B cell (primary cell): ENCODE results near the gene SIT1. TPM values are rescaled to one million over a fixed set of nuclear protein-coding genes. Genes with fewer than 3 reads are reported as not detected.

Experiments
- ATAC-seq: fragments of 200-7000 bp; cut with Tn5 transposase; one replicate; pipeline ENCODE4 v1.10.0; 2021; ENCODE audit warnings: low read depth, mild to moderate bottlenecking, moderate number of reproducible peaks, moderate library complexity
- CTCF ChIA-PET: fragments of 350-600 bp; sonication (Branson Sonifier 250); formaldehyde crosslinking; loops from one replicate; lab custom pipeline; 2021; ENCODE audit warnings: antibody characterized with exemption, inconsistent platforms; lab: Charles Lee
- POLR2A ChIA-PET: fragments of 350-600 bp; sonication (Branson Sonifier 250); formaldehyde crosslinking; loops from one replicate; lab custom pipeline; 2021; ENCODE audit warnings: antibody characterized with exemption; lab: Charles Lee
- DNase-seq: peaks from one replicate; pipeline ENCODE4 v3.0.0; 2013
- H2AFZ ChIP-seq: 2 replicates; pipeline ENCODE4 v1.6.1; 2012; ENCODE audit warnings: mild to moderate bottlenecking, low read depth, low read length; ENCODE audit not compliant: insufficient read depth, poor library complexity, severe bottlenecking
- H3K27ac ChIP-seq, 2 donors: 1 replicate in 1 of 2; 2 replicates in 1 of 2; pipeline ENCODE4 v1.5.1; 2012 to 2013; ENCODE audit warnings: low read length in 2 of 2, mild to moderate bottlenecking in 2 of 2, moderate library complexity in 1 of 2
- H3K27me3 ChIP-seq, 4 experiments: fragments of 200-600 bp in 1 of 4; sonication (generic) in 1 of 4; replicated peaks in 1 of 4; 1 replicate in 2 of 4; 2 replicates in 2 of 4; pipeline versions ENCODE4 v1.6.1 to v1.7.0; 2013 to 2016; ENCODE audit warnings: low read length in 3 of 4, mild to moderate bottlenecking in 2 of 4, mixed read lengths in 1 of 4, moderate library complexity in 1 of 4; ENCODE audit not compliant: insufficient read depth in 4 of 4, control insufficient read depth in 3 of 4; ENCODE audit errors: control extremely low read depth in 1 of 4
- H3K36me3 ChIP-seq, 2 experiments: replicated peaks in 1 of 2; 1 replicate in 1 of 2; 2 replicates in 1 of 2; pipeline versions ENCODE4 v1.6.1 to v1.7.1; 2013; ENCODE audit warnings: low read length in 1 of 2; ENCODE audit not compliant: insufficient read depth in 2 of 2, control insufficient read depth in 1 of 2; ENCODE audit errors: control extremely low read depth in 1 of 2, extremely low read depth in 1 of 2
- H3K4me1 ChIP-seq, 2 donors: fragments of 200-600 bp in 1 of 2; sonication (generic) in 1 of 2; 1 replicate in 1 of 2; 2 replicates in 1 of 2; pipeline versions ENCODE4 v1.5.1 to v1.6.1; 2013 to 2017; ENCODE audit warnings: low read length in 2 of 2; ENCODE audit not compliant: control insufficient read depth in 2 of 2, insufficient read depth in 2 of 2
- H3K4me2 ChIP-seq: replicated peaks from 2 replicates; pipeline ENCODE3; 2012; ENCODE audit warnings: mild to moderate bottlenecking, low read depth, low read length; ENCODE audit not compliant: poor library complexity, severe bottlenecking
- H3K4me3 ChIP-seq, 5 experiments: fragments of 200-600 bp in 1 of 5; sonication (generic) in 1 of 5; 1 replicate in 3 of 5; 2 replicates in 2 of 5; pipeline versions ENCODE4 v1.5.1 to v1.7.0; 2011 to 2016; ENCODE audit warnings: low read length in 4 of 5, mild to moderate bottlenecking in 4 of 5, low read depth in 2 of 5, control low read depth in 1 of 5, moderate library complexity in 1 of 5; ENCODE audit not compliant: insufficient read depth in 1 of 5; ENCODE audit errors: control extremely low read depth in 1 of 5, extremely low read depth in 1 of 5
- H3K79me2 ChIP-seq: fragments of 200-600 bp; sonication (generic); one replicate; pipeline ENCODE4 v1.6.0; 2016; ENCODE audit warnings: low read length; ENCODE audit not compliant: control insufficient read depth, insufficient read depth
- H3K9ac ChIP-seq: fragments of 200-600 bp; sonication (generic); 2 replicates; pipeline ENCODE4 v1.6.1; 2017; ENCODE audit warnings: mild to moderate bottlenecking, low read length, moderate library complexity
- H3K9me3 ChIP-seq, 3 donors: one replicate each; pipeline versions ENCODE4 v1.6.1 to v1.7.1; 2013; ENCODE audit warnings: low read length in 2 of 3; ENCODE audit not compliant: control insufficient read depth in 2 of 3, insufficient read depth in 1 of 3; ENCODE audit errors: control extremely low read depth in 1 of 3
- H4K20me1 ChIP-seq: 2 replicates; pipeline ENCODE4 v1.6.0; 2012; ENCODE audit warnings: mild to moderate bottlenecking, low read length; ENCODE audit not compliant: insufficient read depth, control insufficient read depth, poor library complexity, severe bottlenecking
- H3K27ac Mint-ChIP-seq: one replicate; pipeline ENCODE4 v1.8.0; 2021; ENCODE audit warnings: mixed read lengths
- H3K27me3 Mint-ChIP-seq: one replicate; pipeline ENCODE4 v1.8.0; 2021; ENCODE audit warnings: mixed read lengths
- H3K4me1 Mint-ChIP-seq: one replicate; pipeline ENCODE4 v1.8.0; 2021; ENCODE audit warnings: mixed read lengths
- H3K4me3 Mint-ChIP-seq: one replicate; pipeline ENCODE4 v1.8.0; 2021; ENCODE audit warnings: mixed read lengths
- H3K9me3 Mint-ChIP-seq: one replicate; pipeline ENCODE4 v1.8.0; 2022; ENCODE audit warnings: mixed read lengths; ENCODE audit not compliant: insufficient read depth
- CTCF ChIP-seq: fragments of 200-600 bp; IDR thresholded peaks from one replicate; pipeline ENCODE4 v1.8.0; 2022; ENCODE audit warnings: antibody characterized with exemption, mild to moderate bottlenecking
- EZH2 ChIP-seq: IDR thresholded peaks from 2 replicates; pipeline ENCODE4 v1.6.1; 2012; ENCODE audit warnings: borderline replicate concordance, low read depth, mild to moderate bottlenecking, moderate library complexity, low read length; ENCODE audit not compliant: insufficient read depth, poor library complexity, severe bottlenecking
- WGBS: methylation state at CpG from one replicate; pipeline ENCODE4 v1.1.5; 2013; ENCODE audit warnings: missing lambda C conversion rate; ENCODE audit not compliant: insufficient coverage; 5-methylcytosine and 5-hydroxymethylcytosine counted together
- intact Hi-C: fragments of 100-400 bp; cut with micrococcal nuclease; formaldehyde crosslinking; loops from one replicate; pipeline ENCODE4 v1.10.0; 2022
- polyA plus RNA-seq: library from polyadenylated mRNA; depleted of rRNA; stranded (reverse); fragments of >200 nt; gene quantifications from 2 replicates; pipeline ENCODE4 v1.2.3, GENCODE V29; 2012
- total RNA-seq, 2 donors: library from RNA; stranded (reverse); fragments of 120-200 nt in 1 of 2; gene quantifications; 1 replicate in 1 of 2; 2 replicates in 1 of 2; pipeline versions ENCODE4 v1.2.3 to v1.2.4, GENCODE V29; 2013 to 2022

Gene SIT1
- total and polyA plus RNA-seq, 2 donors (not counting 1 experiment from before 2014, with no cell fraction given): 37.1 to 38.5 TPM

GRCh38 chr9:35687972-35688557 lies 37.3 kb upstream of the SIT1 start:
- no peaks in the 10 kb centered on the region for H3K27me3 ChIP-seq
- no peak overlapping the region for H3K9ac ChIP-seq
- Mint-ChIP-seq H3K27me3 (no peaks in the 10 kb centered on the region), H3K4me3 (no peak overlapping the region), H3K27ac (no peak overlapping the region), H3K9me3 (no peaks in the 10 kb centered on the region), H3K4me1 (peaks cover 11% of the 10 kb centered on the region)
- ChIA-PET POLR2A (interaction anchor here (0.7 kb wide), 1 partner anchor 9 kb away, joined by 3 read pairs; no protein-coding TSS in a partner anchor), CTCF (interaction anchor here (0.6 to 7.6 kb wide), 7 partner anchors 7 to 48 kb away, joined by 3 to 82 read pairs (median 3); no protein-coding TSS in a partner anchor)
- H2AFZ ChIP-seq: no peak overlapping the region
- WGBS: no CpG with 5 or more reads among the region's 2 CpGs
- no peak for DNase-seq
- peaks cover 3 to 17% of the 10 kb centered on the region in 2 donors for H3K4me1 ChIP-seq
- no peaks in the 10 kb centered on the region for H3K9me3 ChIP-seq
- intact Hi-C loops: no loop called here
- H4K20me1 ChIP-seq: no peaks in the 10 kb centered on the region
- no peak overlapping the region for H3K4me2 ChIP-seq
- no peak overlapping the region for H3K27ac ChIP-seq
- no peak overlapping the region for H3K4me3 ChIP-seq
- no peak for TF ChIP-seq EZH2
- TF ChIP-seq CTCF: no peak
- no peak for ATAC-seq
- H3K79me2 ChIP-seq: no peaks in the 10 kb centered on the region
- no peaks in the 10 kb centered on the region for H3K36me3 ChIP-seq

DNA sequence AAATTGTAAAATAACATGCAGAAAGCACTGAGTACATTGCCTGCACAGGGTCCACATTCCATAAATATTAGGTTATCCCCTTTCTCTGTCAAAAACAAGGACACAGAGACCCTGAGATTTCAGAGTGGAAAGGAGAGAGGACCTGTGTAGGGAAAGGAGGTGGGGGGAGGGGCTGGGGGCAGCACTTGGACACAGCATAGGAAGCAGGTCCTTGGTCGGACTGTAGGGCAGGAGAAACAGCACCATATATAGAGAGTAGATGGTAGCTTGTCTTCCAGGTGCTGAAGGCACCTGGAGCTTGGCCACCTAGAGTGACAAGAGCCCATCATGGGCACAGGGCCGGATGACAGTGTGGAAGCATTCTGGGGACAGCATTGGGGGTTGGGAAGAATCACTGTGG lies 36.6 kb upstream of the SIT1 start:
- H3K9me3 ChIP-seq: no peaks in the 10 kb centered on the region
- H3K27ac Mint-ChIP-seq: no peak overlapping the region
- H3K9me3 Mint-ChIP-seq: no peaks in the 10 kb centered on the region
- 87% methylated on average over 2 of the region's 2 CpGs for WGBS
- H2AFZ ChIP-seq: no peak overlapping the region
- H3K36me3 ChIP-seq: no peaks in the 10 kb centered on the region
- no peak overlapping the region for H3K9ac ChIP-seq
- no peak overlapping the region for H3K27ac ChIP-seq
- CTCF ChIA-PET: interaction anchor here (1.1 to 7.6 kb wide), 4 partner anchors 8 to 49 kb away, joined by 3 to 82 read pairs (median 4); no protein-coding TSS in a partner anchor
- H3K27me3 ChIP-seq: no peaks in the 10 kb centered on the region
- POLR2A ChIA-PET: no interaction called here
- intact Hi-C loops: no loop called here
- ATAC-seq (no peak), DNase-seq (no peak)
- peaks cover 11% of the 10 kb centered on the region for H3K4me1 Mint-ChIP-seq
- H3K4me1 ChIP-seq: peaks cover 3 to 17% of the 10 kb centered on the region in 2 donors
- no peak overlapping the region for H3K4me3 ChIP-seq
- H3K4me2 ChIP-seq: no peak overlapping the region
- no peaks in the 10 kb centered on the region for H3K79me2 ChIP-seq
- no peak overlapping the region for H3K4me3 Mint-ChIP-seq
- TF ChIP-seq EZH2 (no peak), CTCF (no peak)
- H4K20me1 ChIP-seq: no peaks in the 10 kb centered on the region
- H3K27me3 Mint-ChIP-seq: no peaks in the 10 kb centered on the region
